Measurements from ENCODE around the gene CDT1.

The CDT1 gene

GRCh38 chr16:88835383-88835782, 31.8 kb downstream of the CDT1 start:
- in situ Hi-C loops (cut with MboI; ENCODE audit: low sequenced_read_pairs) = no loop called here

- in situ Hi-C loops (cut with MboI; ENCODE audit: low sequenced_read_pairs) = no loop called here
Observed at GRCh38 chr16:88835818-88836217, 32.2 kb downstream of the CDT1 start.

GRCh38 chr16:88836791-88837190, 33.2 kb downstream of the CDT1 start:
- in situ Hi-C loops (cut with MboI; ENCODE audit: low sequenced_read_pairs) = no loop called here

- in situ Hi-C loops (cut with MboI; ENCODE audit: low sequenced_read_pairs) = no loop called here
Observed at GRCh38 chr16:88837806-88838205, 34.2 kb downstream of the CDT1 start.

- in situ Hi-C loops (cut with MboI; ENCODE audit: low sequenced_read_pairs) = no loop called here
Observed at GRCh38 chr16:88838566-88838965, 35.0 kb downstream of the CDT1 start.

GRCh38 chr16:88839026-88839529, 35.5 kb downstream of the CDT1 start:
- in situ Hi-C loops (cut with MboI; ENCODE audit: low sequenced_read_pairs) = no loop called here

GRCh38 chr16:88839745-88840599, 36.4 kb downstream of the CDT1 start:
- in situ Hi-C loops (cut with MboI; ENCODE audit: low sequenced_read_pairs) = no loop called here

GRCh38 chr16:88840600-88841215, 37.1 kb downstream of the CDT1 start:
- in situ Hi-C loops (cut with MboI; ENCODE audit: low sequenced_read_pairs) = no loop called here

- in situ Hi-C loops (cut with MboI; ENCODE audit: low sequenced_read_pairs) = no loop called here
Observed at GRCh38 chr16:88841521-88842307, 38.1 kb downstream of the CDT1 start.

GRCh38 chr16:88842308-88842756, 38.7 kb downstream of the CDT1 start:
- in situ Hi-C loops (cut with MboI; ENCODE audit: low sequenced_read_pairs) = no loop called here

GRCh38 chr16:88842806-88843205, 39.2 kb downstream of the CDT1 start:
- in situ Hi-C loops (cut with MboI; ENCODE audit: low sequenced_read_pairs) = no loop called here

GRCh38 chr16:88843256-88843655, 39.7 kb downstream of the CDT1 start:
- in situ Hi-C loops (cut with MboI; ENCODE audit: low sequenced_read_pairs) = no loop called here

- in situ Hi-C loops (cut with MboI; ENCODE audit: low sequenced_read_pairs) = no loop called here
Observed at GRCh38 chr16:88844419-88845036, 40.9 kb downstream of the CDT1 start.

GRCh38 chr16:88846088-88846487, 42.5 kb downstream of the CDT1 start:
- in situ Hi-C loops (cut with MboI; ENCODE audit: low sequenced_read_pairs) = no loop called here

GRCh38 chr16:88847654-88848053, 44.1 kb downstream of the CDT1 start:
- in situ Hi-C loops (cut with MboI; ENCODE audit: low sequenced_read_pairs) = no loop called here

GRCh38 chr16:88848557-88848956, 45.0 kb downstream of the CDT1 start:
- in situ Hi-C loops (cut with MboI; ENCODE audit: low sequenced_read_pairs) = no loop called here

GRCh38 chr16:88850531-88851199, 47.1 kb downstream of the CDT1 start:
- in situ Hi-C loops (cut with MboI; ENCODE audit: low sequenced_read_pairs) = no loop called here

- in situ Hi-C loops (cut with MboI; ENCODE audit: low sequenced_read_pairs) = no loop called here
Observed at GRCh38 chr16:88851616-88852015, 48.0 kb downstream of the CDT1 start.

GRCh38 chr16:88853325-88853941, 49.8 kb downstream of the CDT1 start:
- in situ Hi-C loops (cut with MboI; ENCODE audit: low sequenced_read_pairs) = no loop called here
